Muscle of back (tissue), 11 donors: ENCODE results near the gene SSBP1. TPM values are rescaled to one million over a fixed set of nuclear protein-coding genes. Genes with fewer than 3 reads are reported as not detected.
"Not testable (repeated sequence)": the region's sequence is repeated elsewhere in the genome, so short reads cannot be mapped to it uniquely, and the experiment has no call there.

Experiments
- DNase-seq, 3 donors: peaks; one replicate each; pipeline versions ENCODE4 v3.0.0 to v3.0.0-alpha.2; 2013
- polyA plus RNA-seq, 10 donors: library from polyadenylated mRNA; unstranded; fragments of 120-200 nt; gene quantifications; one replicate each; pipeline ENCODE4 v1.2.1, GENCODE V29; 2013; ENCODE audit not compliant: insufficient read length in 10 of 10

Gene SSBP1
- polyA plus RNA-seq, 10 donors, result 83.8 to 114 (median 96.2) TPM

DNA sequence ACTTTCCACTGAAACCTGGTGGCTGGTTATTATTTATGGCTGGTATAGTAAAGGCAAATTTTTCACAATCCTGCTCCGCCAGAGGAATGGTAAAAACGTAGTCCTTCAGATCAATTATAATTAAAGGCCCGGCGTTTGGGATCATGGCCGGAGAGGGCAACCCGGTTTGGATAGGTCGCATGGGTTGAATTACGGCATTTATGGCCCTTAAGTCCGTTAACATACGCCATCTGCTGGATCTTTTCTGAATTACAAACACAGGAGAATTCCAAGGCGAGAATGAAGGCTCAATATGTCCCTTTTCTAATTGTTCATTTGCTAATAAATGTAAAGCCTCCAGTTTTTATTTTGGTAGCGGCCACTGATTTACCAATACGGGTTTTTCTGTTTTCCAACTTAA lies 14.5 kb downstream of the SSBP1 start:
- DNase-seq, result no peak

DNA sequence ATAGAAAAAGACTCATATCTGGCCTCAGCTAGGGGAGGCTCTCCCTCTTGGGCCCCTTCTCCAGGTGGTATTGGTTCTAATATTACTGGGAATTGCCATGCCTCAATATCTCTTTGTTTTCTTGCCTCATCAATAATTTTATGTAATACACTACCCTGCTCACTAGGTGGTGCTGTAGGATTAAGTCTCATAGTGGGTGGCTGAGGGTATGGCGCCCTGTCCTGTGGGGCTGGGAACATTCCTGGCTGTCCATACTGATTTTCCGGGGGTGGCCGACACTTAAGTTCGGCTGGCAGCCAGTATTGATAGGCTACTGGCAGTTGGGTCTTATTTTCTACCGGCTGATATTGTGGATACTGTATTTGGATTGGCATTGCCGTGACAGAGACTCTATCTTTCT lies 16.8 kb downstream of the SSBP1 start:
- DNase-seq, result no peak

DNA sequence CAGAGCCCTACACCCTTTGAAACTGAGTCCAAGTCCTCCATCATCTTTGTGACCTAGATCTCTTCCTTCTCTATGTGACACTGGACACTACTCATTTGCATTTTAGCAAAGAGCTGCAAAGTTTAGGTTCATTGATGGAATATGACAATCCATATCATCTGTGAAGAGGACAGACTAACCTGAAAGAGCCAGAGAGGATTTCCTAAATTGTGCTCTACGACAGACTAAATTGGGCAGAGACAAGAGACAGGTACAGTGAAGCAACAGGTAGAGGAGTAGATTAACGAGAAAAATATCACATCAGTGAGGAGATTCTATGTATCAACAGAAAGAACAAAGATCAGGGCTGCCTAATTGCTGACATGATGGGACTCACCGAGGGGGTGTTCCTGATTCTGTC lies 25.6 kb downstream of the SSBP1 start, which contains the start of gene TAS2R3:
Gene TAS2R3, plus strand, starts transcription at position 301 of the 400 bp plus-strand sequence. Its CDS starts 62 bp downstream, at position 363.
- no peak for DNase-seq

DNA sequence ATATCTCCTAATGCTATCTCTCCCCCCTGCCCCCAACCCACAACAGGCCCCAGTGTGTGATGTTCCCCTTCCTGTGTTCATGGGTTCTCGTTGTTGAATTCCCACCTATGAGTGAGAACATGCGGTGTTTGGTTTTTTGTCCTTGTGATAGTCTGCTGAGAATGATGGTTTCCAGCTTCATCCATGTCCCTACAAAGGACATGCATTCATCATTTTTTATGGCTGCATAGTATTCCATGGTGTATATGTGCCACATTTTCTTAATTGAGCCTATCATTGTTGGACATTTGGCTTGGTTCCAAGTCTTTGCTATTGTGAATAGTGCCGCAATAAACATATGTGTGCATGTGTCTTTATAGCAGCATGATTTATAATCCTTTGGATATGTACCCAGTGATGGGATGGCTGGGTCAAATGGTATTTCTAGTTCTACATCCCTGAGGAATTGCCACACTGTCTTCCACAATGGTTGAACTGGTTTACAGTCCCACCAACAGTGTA lies 32.0 kb downstream of the SSBP1 start:
- DNase-seq, result not testable (repeated sequence)

DNA sequence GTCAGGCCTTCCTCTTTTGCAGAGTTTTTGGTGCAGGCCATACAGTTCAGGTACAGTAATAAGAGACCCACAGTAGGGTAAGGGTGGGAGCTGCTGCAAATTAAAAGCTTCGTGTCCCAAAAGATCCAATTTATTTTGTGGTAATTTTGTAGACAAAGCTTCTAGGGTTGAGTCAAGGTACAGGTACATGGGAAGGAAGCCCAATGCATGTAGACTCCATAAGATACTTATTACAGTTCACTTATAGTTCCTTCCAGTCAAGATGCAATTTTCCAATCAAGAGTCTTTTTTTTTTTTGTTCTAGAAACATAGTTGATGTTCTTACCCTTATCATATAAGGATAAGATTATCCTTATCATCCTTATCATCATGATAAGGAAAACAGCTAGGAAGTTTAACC lies 38.2 kb downstream of the SSBP1 start, which contains the start of gene TAS2R4:
Gene TAS2R4, plus strand, starts transcription at position 301 of the 400 bp plus-strand sequence. CDS start 1,815 bp downstream, outside the sequence.
- DNase-seq, result no peak

DNA sequence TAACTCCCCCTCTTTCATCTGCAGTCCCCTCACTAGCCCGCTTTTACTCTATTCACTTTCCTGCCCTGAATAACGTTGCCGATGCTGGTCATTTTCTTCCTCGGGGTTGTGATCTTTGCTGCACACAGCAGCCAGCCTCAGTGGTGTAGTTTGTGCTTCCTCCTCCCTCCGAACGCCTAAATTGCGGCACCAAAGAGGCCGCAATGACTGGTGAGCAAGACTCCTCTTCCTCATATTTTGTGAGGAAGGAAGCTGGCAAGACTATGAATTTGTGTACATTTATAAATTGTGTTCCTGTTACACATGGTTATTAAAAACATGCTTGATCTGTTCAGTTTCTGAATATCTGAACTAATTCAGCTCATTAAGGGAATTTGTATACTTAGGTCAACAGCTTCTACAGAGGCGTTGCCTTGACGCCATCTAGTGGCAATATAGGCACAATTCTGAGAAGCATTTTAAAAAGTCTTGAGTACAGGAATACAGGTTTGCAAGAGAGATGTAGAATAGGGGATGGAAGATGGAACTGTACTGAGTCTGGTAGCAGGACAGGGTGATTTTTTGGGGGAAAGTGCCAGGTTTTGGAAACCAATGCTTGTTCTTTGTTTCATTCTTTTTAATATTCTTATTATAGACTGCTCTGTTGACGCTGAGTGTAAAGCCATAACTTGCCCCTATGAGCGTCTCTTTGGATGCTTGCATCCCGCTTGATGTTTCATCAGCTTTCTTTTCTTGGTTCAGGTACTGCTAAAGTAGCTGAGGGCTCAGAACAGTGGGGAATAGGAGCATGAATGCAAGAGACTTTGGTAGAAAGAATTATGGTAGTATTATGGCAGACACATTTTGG lies 47.8 kb downstream of the SSBP1 start:
- DNase-seq, result peak; percentile 10 to 39 (median 24)

DNA sequence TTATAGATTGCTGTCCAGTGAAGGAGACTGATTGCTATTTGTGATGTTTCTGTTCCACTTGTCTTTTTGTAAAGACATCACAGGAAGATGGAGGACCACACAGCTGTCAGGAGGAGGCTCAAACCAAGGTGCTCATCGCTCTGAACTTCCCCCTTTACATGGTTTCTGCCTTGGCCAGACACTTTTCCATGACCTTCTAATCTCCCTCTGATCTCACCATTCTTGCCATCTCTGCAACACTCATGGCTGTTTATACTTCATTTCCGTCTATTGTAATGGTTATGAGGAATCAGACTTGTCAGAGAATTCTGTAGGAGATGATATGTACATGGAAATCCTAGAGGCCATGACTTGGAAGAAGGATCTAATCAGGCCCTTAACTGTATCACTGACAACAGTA lies 50.1 kb downstream of the SSBP1 start:
- DNase-seq, result no peak

DNA sequence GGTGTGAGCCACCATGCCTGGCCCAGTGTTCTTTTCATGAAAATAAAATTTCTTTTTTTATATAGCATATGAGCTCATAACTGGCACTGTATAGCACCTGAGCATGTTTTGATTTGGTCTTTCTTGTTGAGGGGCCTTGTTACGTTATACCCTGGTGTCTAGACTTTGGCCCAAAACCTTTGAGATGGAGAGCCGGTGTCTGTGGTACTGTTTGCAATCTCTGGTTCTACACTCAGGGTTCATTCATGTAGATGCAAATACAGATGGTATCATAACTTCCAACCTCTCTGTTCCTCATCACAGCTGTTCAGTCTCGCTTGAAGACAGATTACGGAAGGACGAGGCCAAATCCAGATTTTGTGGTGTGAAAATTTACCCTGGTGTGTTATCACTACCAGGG lies 51.8 kb downstream of the SSBP1 start, which contains the start of gene TAS2R5:
Gene TAS2R5, plus strand, starts transcription at position 301 of the 400 bp plus-strand sequence. CDS start 145 bp downstream, outside the sequence.
- DNase-seq, result no peak

DNA sequence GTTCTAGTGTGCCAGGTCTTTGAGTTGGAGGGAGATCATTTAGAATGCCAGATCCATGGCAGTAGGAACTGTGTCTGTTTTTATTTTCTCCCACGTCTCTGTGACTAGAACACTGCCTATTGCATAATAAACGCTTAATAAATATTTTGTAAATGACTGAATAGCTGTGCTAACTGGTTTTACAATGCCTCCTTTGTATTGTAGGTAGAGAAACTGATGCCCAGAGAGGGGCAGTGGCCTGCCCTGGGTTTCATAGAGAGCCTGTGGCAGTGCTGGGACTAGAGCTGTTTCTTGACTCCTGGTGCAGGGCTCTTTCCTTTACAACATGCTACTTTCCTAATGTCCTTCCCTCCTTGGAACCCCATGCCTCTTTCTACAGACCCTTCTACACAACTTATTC lies 54.4 kb downstream of the SSBP1 start:
- no peak for DNase-seq

Other genes with a start within 250 kb of the SSBP1 start
- gene AGK, start 186.9 kb upstream of the SSBP1 start, polyA plus RNA-seq, result 10 to 100 TPM; 13.9 to 25.3 (median 19.4) TPM
- 10 to 100 TPM in 2 of 10 donors, 1 to 10 TPM in 8; 5.9 to 11.0 (median 8.8) TPM for gene DENND11, start 36.2 kb upstream of the SSBP1 start, polyA plus RNA-seq
- under 1 TPM in 7 of 10 donors, not detected in 3; 0.04 to 0.31 (median 0.15) TPM for gene WEE2, start 30.0 kb upstream of the SSBP1 start, polyA plus RNA-seq
- under 1 TPM in 9 of 10 donors, not detected in 1; 0.12 to 0.58 (median 0.50) TPM for gene TAS2R3, start 25.7 kb downstream of the SSBP1 start, polyA plus RNA-seq
- 1 to 10 TPM in 4 of 10 donors, under 1 TPM in 6; 0.36 to 2.7 (median 0.73) TPM for gene TAS2R4, start 38.3 kb downstream of the SSBP1 start, polyA plus RNA-seq
- gene TAS2R5, start 51.9 kb downstream of the SSBP1 start, polyA plus RNA-seq, result 1 to 10 TPM in 6 of 10 donors, under 1 TPM in 4; 0.32 to 3.8 (median 1.1) TPM
- under 1 TPM in 6 of 10 donors, not detected in 4; 0.07 to 0.30 (median 0.19) TPM for gene PRSS37, start 103.1 kb downstream of the SSBP1 start, polyA plus RNA-seq
- gene OR9A4, start 178.0 kb downstream of the SSBP1 start, polyA plus RNA-seq, result not detected
- under 1 TPM; 0.05 to 0.57 (median 0.39) TPM for gene CLEC5A, start 208.6 kb downstream of the SSBP1 start, polyA plus RNA-seq
- gene TAS2R38, start 235.4 kb downstream of the SSBP1 start, polyA plus RNA-seq, result under 1 TPM in 8 of 10 donors, not detected in 2; 0.15 to 0.47 (median 0.24) TPM